Fibroblast of pulmonary artery (primary cell): ENCODE data around the gene ADAMTSL2.

Experiments used
- DNase-seq: peaks from one replicate; pipeline ENCODE4 v3.0.0-alpha.2; 2010; ENCODE audit warnings: low read depth
- H3K4me3 ChIP-seq: replicated peaks from 2 replicates; pipeline ENCODE4 v1.5.1; 2011; ENCODE audit warnings: low read depth, mild to moderate bottlenecking, control low read depth, low read length, moderate library complexity
- CTCF ChIP-seq: IDR thresholded peaks from 2 replicates; pipeline ENCODE4 v1.5.1; 2011; ENCODE audit warnings: mild to moderate bottlenecking, control low read depth, low read length, inconsistent platforms; ENCODE audit errors: missing control alignments

ADAMTSL2 gene

GRCh38 chr9:133520121-133520835 lies 14.2 kb upstream of the ADAMTSL2 start:
- no peak overlapping the region for H3K4me3 ChIP-seq
- DNase-seq = no peak
- TF ChIP-seq CTCF = no peak

GRCh38 chr9:133521122-133522072 lies 13.1 kb upstream of the ADAMTSL2 start:
- DNase-seq = no peak
- no peak overlapping the region for H3K4me3 ChIP-seq
- no peak for TF ChIP-seq CTCF

- H3K4me3 ChIP-seq = no peak overlapping the region
- no peak for DNase-seq
- TF ChIP-seq CTCF = no peak
Measured at GRCh38 chr9:133522073-133522910, 12.2 kb upstream of the ADAMTSL2 start.

GRCh38 chr9:133523106-133523505 lies 11.4 kb upstream of the ADAMTSL2 start:
- DNase-seq = no peak
- H3K4me3 ChIP-seq = no peak overlapping the region

GRCh38 chr9:133524146-133524545 lies 10.4 kb upstream of the ADAMTSL2 start:
- no peak for DNase-seq
- no peak for TF ChIP-seq CTCF
- H3K4me3 ChIP-seq = no peak overlapping the region

More at GRCh38 chr9:133523106-133523505, 11.4 kb upstream of the ADAMTSL2 start:
- TF ChIP-seq CTCF = no peak

- DNase-seq = no peak
- TF ChIP-seq CTCF = no peak
- no peak within 1 kb of the TSS for H3K4me3 ChIP-seq
Measured at GRCh38 chr9:133524679-133525228, 9.8 kb upstream of the ADAMTSL2 start, which contains the start of gene MYMK. Gene MYMK (minus strand): TSS chr9:133524959. CDS start chr9:133524844, 115 bp downstream.
